Panc1 (cell line): Measurements from ENCODE around the gene TRAF3IP1. TPM values are rescaled to one million over a fixed set of nuclear protein-coding genes. Genes with fewer than 3 reads are reported as not detected.
"Not testable (repeated sequence)": the region's sequence is repeated elsewhere in the genome, so short reads cannot be mapped to it uniquely, and the experiment has no call there.

Experiments used
- ATAC-seq: fragments of 200-7000 bp; cut with Tn5 transposase; 2 replicates; pipeline ENCODE4 v1.9.1; 2020; ENCODE audit warnings: mild to moderate bottlenecking, moderate library complexity
- BruUV-seq: library from RNA; stranded (reverse); fragments of 400-500 nt; replicated peaks from 2 replicates; lab custom pipeline; 2021; lab: Mats Ljungman, UMichigan
- CTCF ChIA-PET: fragments of 300-600 bp; sonication (Branson Sonifier 250); formaldehyde crosslinking; loops from one replicate; lab custom pipeline; 2022; ENCODE audit warnings: antibody characterized with exemption; lab: Charles Lee
- POLR2A ChIA-PET: fragments of 300-600 bp; sonication (Branson Sonifier 250); formaldehyde crosslinking; loops from one replicate; lab custom pipeline; 2022; ENCODE audit warnings: antibody characterized with exemption; lab: Charles Lee
- DNase-seq: peaks from one replicate; pipeline ENCODE4 v3.0.0-alpha.2; 2010; ENCODE audit warnings: low read depth, low spot score
- H3K27ac ChIP-seq: 2 replicates; pipeline ENCODE4 v1.5.1; 2011; ENCODE audit warnings: mild to moderate bottlenecking, low read length, inconsistent platforms
- H3K27me3 ChIP-seq: fragments of 200-500 bp; sonication (Bioruptor generic); 2 replicates; pipeline ENCODE4 v1.6.0; 2014; ENCODE audit warnings: low read length, inconsistent platforms; ENCODE audit not compliant: control insufficient read depth, insufficient read depth
- H3K36me3 ChIP-seq: fragments of 200-500 bp; sonication (Bioruptor generic); 2 replicates; pipeline ENCODE4 v1.5.1; 2014; ENCODE audit warnings: inconsistent platforms, mild to moderate bottlenecking, low read length, moderate library complexity; ENCODE audit not compliant: control insufficient read depth, insufficient read depth
- H3K4me1 ChIP-seq: 2 replicates; pipeline ENCODE4 v1.5.1; 2011; ENCODE audit warnings: inconsistent platforms, mild to moderate bottlenecking, low read length, moderate library complexity; ENCODE audit not compliant: control insufficient read depth, insufficient read depth
- H3K4me3 ChIP-seq, 2 experiments: 2 replicates each; pipeline ENCODE4 v1.5.1; 2011 to 2012; ENCODE audit warnings: low read depth in 2 of 2, low read length in 2 of 2, mild to moderate bottlenecking in 2 of 2, inconsistent platforms in 1 of 2, moderate library complexity in 1 of 2
- H3K9me3 ChIP-seq: fragments of 200-500 bp; sonication (Bioruptor generic); 2 replicates; pipeline ENCODE4 v1.5.1; 2014; ENCODE audit warnings: low read depth, mild to moderate bottlenecking, inconsistent platforms, low read length, moderate library complexity; ENCODE audit not compliant: control insufficient read depth, insufficient read depth
- POLR2AphosphoS5 ChIP-seq: IDR thresholded peaks from 2 replicates; pipeline ENCODE4 v1.6.1; 2012; ENCODE audit warnings: mild to moderate bottlenecking, low read depth, low read length, moderate library complexity
- SIN3A ChIP-seq: IDR thresholded peaks from 2 replicates; pipeline ENCODE4 v1.6.1; 2012; ENCODE audit warnings: low read depth, mild to moderate bottlenecking, low read length, moderate library complexity, borderline replicate concordance; ENCODE audit not compliant: insufficient read depth
- TCF7L2 ChIP-seq: IDR thresholded peaks from 2 replicates; pipeline ENCODE4 v1.6.1; 2011; ENCODE audit warnings: mild to moderate bottlenecking, low read depth, low read length, inconsistent platforms
- in situ Hi-C: cut with HindIII; loops from 2 replicates; pipeline ENCODE4 v1.10.0; 2016; ENCODE audit warnings: low sequenced_read_pairs, low pct_unique_long_range_greater_than_20kb
- intact Hi-C: fragments of 100-400 bp; cut with micrococcal nuclease; formaldehyde crosslinking; loops from one replicate; pipeline ENCODE4 v1.10.0; 2022; ENCODE audit not compliant: unreplicated experiment
- total RNA-seq: library from RNA; stranded (reverse); gene quantifications from one replicate; pipeline ENCODE4 v1.2.1, GENCODE V29; 2021; ENCODE audit not compliant: unreplicated experiment
- TF ChIP-seq, protein P1 (sequence below), 2 experiments: IDR thresholded peaks; 2 replicates each; pipeline ENCODE4 v1.6.1; 2011 to 2012; ENCODE audit warnings: low read depth in 2 of 2, control low read depth in 1 of 2, low read length in 1 of 2, mild to moderate bottlenecking in 1 of 2, moderate library complexity in 1 of 2; ENCODE audit not compliant: insufficient read depth in 1 of 2
- TF ChIP-seq, protein P2 (sequence below): fragments of 450-650 bp; IDR thresholded peaks from 2 replicates; pipeline ENCODE4 v1.5.1; 2017; ENCODE audit warnings: mild to moderate bottlenecking

Gene TRAF3IP1
- total RNA-seq, 1 experiment from 2014 or later: 23.4 TPM

DNA sequence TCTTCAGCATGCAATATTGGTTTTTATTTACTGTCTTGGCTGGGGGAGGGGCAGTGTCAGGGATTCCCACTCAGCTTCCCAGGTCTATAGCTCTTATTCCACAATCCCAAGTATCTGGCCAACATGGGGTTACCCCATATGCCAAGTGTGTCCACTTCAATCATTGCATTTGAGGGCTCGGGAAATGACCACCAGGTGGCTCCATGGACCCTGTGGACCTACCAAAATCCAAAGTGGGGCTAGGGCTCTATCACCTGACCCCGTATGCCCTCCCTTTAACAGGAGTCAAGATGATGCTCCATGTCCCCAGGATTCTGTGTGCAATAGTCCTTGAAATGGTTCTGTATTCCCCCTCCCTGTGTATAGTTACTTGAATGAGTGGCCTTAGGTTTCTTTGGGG is 12.1 kb upstream of the TRAF3IP1 start:
- Histone ChIP-seq H3K4me3 (no peak overlapping the region), H3K4me1 (no peaks in the 10 kb centered on the region), H3K27me3 (no peaks in the 10 kb centered on the region), H3K9me3 (no peaks in the 10 kb centered on the region), H3K27ac (no peak overlapping the region), H3K36me3 (no peaks in the 10 kb centered on the region)
- in situ Hi-C loops: no loop called here
- TF ChIP-seq, protein P1, sequence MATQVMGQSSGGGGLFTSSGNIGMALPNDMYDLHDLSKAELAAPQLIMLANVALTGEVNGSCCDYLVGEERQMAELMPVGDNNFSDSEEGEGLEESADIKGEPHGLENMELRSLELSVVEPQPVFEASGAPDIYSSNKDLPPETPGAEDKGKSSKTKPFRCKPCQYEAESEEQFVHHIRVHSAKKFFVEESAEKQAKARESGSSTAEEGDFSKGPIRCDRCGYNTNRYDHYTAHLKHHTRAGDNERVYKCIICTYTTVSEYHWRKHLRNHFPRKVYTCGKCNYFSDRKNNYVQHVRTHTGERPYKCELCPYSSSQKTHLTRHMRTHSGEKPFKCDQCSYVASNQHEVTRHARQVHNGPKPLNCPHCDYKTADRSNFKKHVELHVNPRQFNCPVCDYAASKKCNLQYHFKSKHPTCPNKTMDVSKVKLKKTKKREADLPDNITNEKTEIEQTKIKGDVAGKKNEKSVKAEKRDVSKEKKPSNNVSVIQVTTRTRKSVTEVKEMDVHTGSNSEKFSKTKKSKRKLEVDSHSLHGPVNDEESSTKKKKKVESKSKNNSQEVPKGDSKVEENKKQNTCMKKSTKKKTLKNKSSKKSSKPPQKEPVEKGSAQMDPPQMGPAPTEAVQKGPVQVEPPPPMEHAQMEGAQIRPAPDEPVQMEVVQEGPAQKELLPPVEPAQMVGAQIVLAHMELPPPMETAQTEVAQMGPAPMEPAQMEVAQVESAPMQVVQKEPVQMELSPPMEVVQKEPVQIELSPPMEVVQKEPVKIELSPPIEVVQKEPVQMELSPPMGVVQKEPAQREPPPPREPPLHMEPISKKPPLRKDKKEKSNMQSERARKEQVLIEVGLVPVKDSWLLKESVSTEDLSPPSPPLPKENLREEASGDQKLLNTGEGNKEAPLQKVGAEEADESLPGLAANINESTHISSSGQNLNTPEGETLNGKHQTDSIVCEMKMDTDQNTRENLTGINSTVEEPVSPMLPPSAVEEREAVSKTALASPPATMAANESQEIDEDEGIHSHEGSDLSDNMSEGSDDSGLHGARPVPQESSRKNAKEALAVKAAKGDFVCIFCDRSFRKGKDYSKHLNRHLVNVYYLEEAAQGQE (IDR thresholded peaks at IDR 0.05; ENCODE audit: insufficient read depth in 1 of 2, low read depth in 2 of 2, low read length in 1 of 2): no peak
- TF ChIP-seq SIN3A (no peak), TCF7L2 (no peak), POLR2AphosphoS5 (no peak)
- TF ChIP-seq, protein P2, sequence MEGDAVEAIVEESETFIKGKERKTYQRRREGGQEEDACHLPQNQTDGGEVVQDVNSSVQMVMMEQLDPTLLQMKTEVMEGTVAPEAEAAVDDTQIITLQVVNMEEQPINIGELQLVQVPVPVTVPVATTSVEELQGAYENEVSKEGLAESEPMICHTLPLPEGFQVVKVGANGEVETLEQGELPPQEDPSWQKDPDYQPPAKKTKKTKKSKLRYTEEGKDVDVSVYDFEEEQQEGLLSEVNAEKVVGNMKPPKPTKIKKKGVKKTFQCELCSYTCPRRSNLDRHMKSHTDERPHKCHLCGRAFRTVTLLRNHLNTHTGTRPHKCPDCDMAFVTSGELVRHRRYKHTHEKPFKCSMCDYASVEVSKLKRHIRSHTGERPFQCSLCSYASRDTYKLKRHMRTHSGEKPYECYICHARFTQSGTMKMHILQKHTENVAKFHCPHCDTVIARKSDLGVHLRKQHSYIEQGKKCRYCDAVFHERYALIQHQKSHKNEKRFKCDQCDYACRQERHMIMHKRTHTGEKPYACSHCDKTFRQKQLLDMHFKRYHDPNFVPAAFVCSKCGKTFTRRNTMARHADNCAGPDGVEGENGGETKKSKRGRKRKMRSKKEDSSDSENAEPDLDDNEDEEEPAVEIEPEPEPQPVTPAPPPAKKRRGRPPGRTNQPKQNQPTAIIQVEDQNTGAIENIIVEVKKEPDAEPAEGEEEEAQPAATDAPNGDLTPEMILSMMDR: no peak; the same call in 1 of the 2 replicates
- intact Hi-C loops: no loop called here
- CTCF ChIA-PET: no interaction called here
- POLR2A ChIA-PET: no interaction called here
- ATAC-seq (no peak), DNase-seq (no peak)
- BruUV-seq: no TSS peak

DNA sequence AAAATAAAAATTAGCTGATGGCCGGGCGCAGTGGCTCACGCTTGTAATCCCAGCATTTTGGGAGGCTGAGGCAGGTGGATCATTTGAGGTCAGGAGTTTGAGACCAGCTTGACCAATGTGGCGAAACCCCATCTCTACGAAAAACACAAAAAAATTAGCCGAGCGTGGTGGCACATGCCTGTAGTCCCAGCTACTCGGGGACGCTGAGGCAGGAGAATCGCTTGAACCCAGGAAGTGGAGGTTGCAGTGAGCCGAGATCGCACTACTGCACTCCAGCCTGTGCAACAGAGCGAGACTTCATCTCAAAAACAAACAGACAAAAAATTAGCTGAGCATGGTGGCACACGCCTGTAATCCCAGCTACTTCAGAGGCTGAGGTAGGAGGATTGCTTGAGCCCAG is 9.6 kb upstream of the TRAF3IP1 start:
- H3K4me3 ChIP-seq, BruUV-seq, H3K9me3 ChIP-seq, H3K4me1 ChIP-seq, H3K36me3 ChIP-seq, H3K27ac ChIP-seq, H3K27me3 ChIP-seq, intact Hi-C loops, DNase-seq, CTCF ChIA-PET, ATAC-seq, POLR2A ChIA-PET, in situ Hi-C loops: not testable (repeated sequence)

DNA sequence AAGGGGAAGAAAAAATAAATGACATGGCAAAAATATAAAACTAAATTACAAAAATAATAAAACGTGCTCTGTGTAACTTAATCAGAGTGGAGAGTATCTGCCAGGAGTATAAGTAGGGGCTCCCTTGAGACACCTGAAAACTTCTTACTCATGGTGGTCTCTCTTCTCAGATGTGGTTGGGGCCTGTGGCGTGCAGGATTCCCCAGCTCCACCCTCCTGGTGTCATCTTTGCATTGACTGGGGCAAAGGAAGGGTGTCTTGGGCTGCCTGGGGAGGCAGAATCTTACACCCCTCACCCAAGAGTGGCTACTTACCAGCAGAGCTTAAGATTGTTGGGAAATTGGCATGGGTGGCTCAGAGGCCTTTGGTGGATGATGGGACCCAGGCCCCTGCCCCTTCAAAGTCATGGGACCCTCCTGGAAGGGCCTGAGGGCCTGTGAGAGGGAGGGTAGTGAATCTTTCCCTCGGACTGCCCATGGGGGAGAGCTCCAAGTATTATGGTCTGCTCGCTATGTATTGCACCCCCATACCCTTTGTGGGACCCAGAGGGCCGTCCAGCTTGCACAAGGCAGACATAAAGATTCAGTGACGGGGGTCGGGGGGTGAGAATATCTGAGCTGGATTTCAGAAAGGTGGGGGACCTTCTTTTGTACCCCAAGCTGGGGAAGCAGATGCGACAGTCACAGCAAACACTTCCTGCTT is 6.9 kb upstream of the TRAF3IP1 start:
- Histone ChIP-seq H3K4me1 (no peaks in the 10 kb centered on the region), H3K4me3 (no peak overlapping the region), H3K27ac (no peak overlapping the region), H3K36me3 (no peaks in the 10 kb centered on the region), H3K27me3 (no peaks in the 10 kb centered on the region), H3K9me3 (no peaks in the 10 kb centered on the region)
- intact Hi-C loops (no loop called here), in situ Hi-C loops (no loop called here)
- BruUV-seq: no TSS peak
- ATAC-seq (no peak), DNase-seq (no peak)
- ChIA-PET POLR2A (interaction anchor here (0.7 kb wide), 1 partner anchor 23 kb away, joined by 7 read pairs; no protein-coding TSS in a partner anchor), CTCF (no interaction called here)
- TF ChIP-seq SIN3A: no peak
- TF ChIP-seq, protein P2: no peak
- no peak for TF ChIP-seq TCF7L2
- no peak for TF ChIP-seq POLR2AphosphoS5
- TF ChIP-seq, protein P1 (IDR thresholded peaks at IDR 0.05; ENCODE audit: insufficient read depth in 1 of 2, low read depth in 2 of 2, low read length in 1 of 2): no peak
